Kidney epithelial cell (primary cell): ENCODE measurements around the gene SORCS2. TPM values are rescaled to one million over a fixed set of nuclear protein-coding genes. Genes with fewer than 3 reads are reported as not detected.

Experiments used
- DNase-seq: peaks from one replicate; pipeline ENCODE4 v3.0.0-alpha.2; 2010; ENCODE audit warnings: low read depth
- H3K27me3 ChIP-seq: 2 replicates; pipeline ENCODE4 v1.6.0; 2011; ENCODE audit warnings: low read length; ENCODE audit not compliant: control insufficient read depth, insufficient read depth
- H3K36me3 ChIP-seq: 2 replicates; pipeline ENCODE4 v1.5.1; 2011; ENCODE audit warnings: low read length; ENCODE audit not compliant: control insufficient read depth, insufficient read depth
- H3K4me3 ChIP-seq: 2 replicates; pipeline ENCODE4 v1.5.1; 2011; ENCODE audit warnings: low read depth, mild to moderate bottlenecking, control low read depth, low read length
- CTCF ChIP-seq: IDR thresholded peaks from 2 replicates; pipeline ENCODE4 v1.5.1; 2011; ENCODE audit warnings: mild to moderate bottlenecking, moderate library complexity, low read length, control low read depth, inconsistent platforms; ENCODE audit not compliant: insufficient read depth, poor library complexity, severe bottlenecking
- total RNA-seq: library from RNA; depleted of rRNA; stranded (reverse); fragments of >200 nt; gene quantifications from 2 replicates; pipeline ENCODE4 v1.2.3, GENCODE V29; 2015

SORCS2 gene
- total RNA-seq, 1 donor from 2014 or later = 1.4 TPM

GRCh38 chr4:7312691-7313090 is 120.4 kb downstream of the SORCS2 start:
- no peak for DNase-seq
- no peak for TF ChIP-seq CTCF
- Histone ChIP-seq H3K4me3 (no peak overlapping the region), H3K27me3 (peaks cover 19% of the 10 kb centered on the region), H3K36me3 (no peaks in the 10 kb centered on the region)

- no peak for DNase-seq
- Histone ChIP-seq H3K36me3 (no peaks in the 10 kb centered on the region), H3K27me3 (peaks cover 17% of the 10 kb centered on the region), H3K4me3 (no peak overlapping the region)
- no peak for TF ChIP-seq CTCF
These were observed 121.0 kb downstream of the SORCS2 start for GRCh38 chr4:7313347-7313811.

DNA sequence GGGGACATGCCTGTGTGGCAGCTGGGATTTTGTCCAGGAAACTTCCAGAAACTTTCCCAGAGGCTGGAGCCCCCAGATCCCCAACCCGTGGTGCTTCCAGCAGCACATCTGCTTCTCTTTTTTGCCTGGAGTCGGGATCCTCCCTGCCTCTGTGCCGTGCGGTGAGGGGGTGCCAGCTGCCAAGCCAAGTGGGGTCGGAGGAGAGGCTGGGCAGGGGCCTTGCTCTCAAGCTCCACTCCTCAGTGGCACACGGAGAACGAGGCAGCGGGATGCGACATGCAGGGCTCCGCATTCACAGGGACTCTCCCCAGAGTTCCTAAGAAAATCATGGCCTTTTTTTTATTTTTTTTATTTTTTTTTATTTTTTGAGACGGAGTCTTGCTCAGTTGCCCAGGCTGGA is 121.7 kb downstream of the SORCS2 start:
- no peak for DNase-seq
- H3K27me3 ChIP-seq = peaks cover 11% of the 10 kb centered on the region
- TF ChIP-seq CTCF = no peak
- no peak overlapping the region for H3K4me3 ChIP-seq
- H3K36me3 ChIP-seq = no peaks in the 10 kb centered on the region

- H3K36me3 ChIP-seq = no peaks in the 10 kb centered on the region
- TF ChIP-seq CTCF = no peak
These were observed 122.9 kb downstream of the SORCS2 start for GRCh38 chr4:7315286-7315685.

GRCh38 chr4:7315935-7316334 is 123.6 kb downstream of the SORCS2 start:
- H3K27me3 ChIP-seq = peaks cover 5% of the 10 kb centered on the region
- no peaks in the 10 kb centered on the region for H3K36me3 ChIP-seq
- TF ChIP-seq CTCF = no peak
- no peak overlapping the region for H3K4me3 ChIP-seq
- no peak for DNase-seq

More at GRCh38 chr4:7315286-7315685, 122.9 kb downstream of the SORCS2 start:
- no peak overlapping the region for H3K4me3 ChIP-seq
- no peak for DNase-seq
- peaks cover 6% of the 10 kb centered on the region for H3K27me3 ChIP-seq

- DNase-seq = no peak
- no peak for TF ChIP-seq CTCF
- Histone ChIP-seq H3K27me3 (no peaks in the 10 kb centered on the region), H3K4me3 (no peak overlapping the region), H3K36me3 (no peaks in the 10 kb centered on the region)
These were observed 126.7 kb downstream of the SORCS2 start for GRCh38 chr4:7319024-7319423.
